SU-DHL-6 (cell line): ENCODE measurements around the gene GRID1.

Source experiments
- EZH2phosphoT487 ChIP-seq: fragments of 200-600 bp; sonication (generic), shearing (Covaris generic); conservative IDR thresholded peaks from 2 replicates; pipeline ENCODE4 v1.6.1; 2018; ENCODE audit warnings: mild to moderate bottlenecking, antibody characterized with exemption, low read length, moderate library complexity, mixed read lengths
- TF ChIP-seq, protein P1 (sequence below): fragments of 200-600 bp; sonication (generic); IDR thresholded peaks from one replicate; pipeline ENCODE4 v1.5.1; 2017; ENCODE audit warnings: antibody characterized with exemption, mild to moderate bottlenecking, low read length, moderate library complexity; ENCODE audit not compliant: insufficient read depth, poor library complexity, severe bottlenecking

GRCh38 chr10:85666987-85667386 is 699.6 kb downstream of the GRID1 start:
- TF ChIP-seq, protein P1, sequence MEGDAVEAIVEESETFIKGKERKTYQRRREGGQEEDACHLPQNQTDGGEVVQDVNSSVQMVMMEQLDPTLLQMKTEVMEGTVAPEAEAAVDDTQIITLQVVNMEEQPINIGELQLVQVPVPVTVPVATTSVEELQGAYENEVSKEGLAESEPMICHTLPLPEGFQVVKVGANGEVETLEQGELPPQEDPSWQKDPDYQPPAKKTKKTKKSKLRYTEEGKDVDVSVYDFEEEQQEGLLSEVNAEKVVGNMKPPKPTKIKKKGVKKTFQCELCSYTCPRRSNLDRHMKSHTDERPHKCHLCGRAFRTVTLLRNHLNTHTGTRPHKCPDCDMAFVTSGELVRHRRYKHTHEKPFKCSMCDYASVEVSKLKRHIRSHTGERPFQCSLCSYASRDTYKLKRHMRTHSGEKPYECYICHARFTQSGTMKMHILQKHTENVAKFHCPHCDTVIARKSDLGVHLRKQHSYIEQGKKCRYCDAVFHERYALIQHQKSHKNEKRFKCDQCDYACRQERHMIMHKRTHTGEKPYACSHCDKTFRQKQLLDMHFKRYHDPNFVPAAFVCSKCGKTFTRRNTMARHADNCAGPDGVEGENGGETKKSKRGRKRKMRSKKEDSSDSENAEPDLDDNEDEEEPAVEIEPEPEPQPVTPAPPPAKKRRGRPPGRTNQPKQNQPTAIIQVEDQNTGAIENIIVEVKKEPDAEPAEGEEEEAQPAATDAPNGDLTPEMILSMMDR, result no peak
- no peak for TF ChIP-seq EZH2phosphoT487
